SU-DHL-6 (cell line): ENCODE results near the gene PNPLA3.

Experiments
- H2AFZ ChIP-seq: fragments of 200-600 bp; sonication (generic); 2 replicates; pipeline ENCODE4 v1.6.1; 2014; ENCODE audit warnings: low read depth, mild to moderate bottlenecking, moderate library complexity, mixed read lengths, antibody characterized with exemption, low read length; ENCODE audit not compliant: severe bottlenecking
- H3F3A ChIP-seq: fragments of 200-600 bp; shearing (Covaris generic); 2 replicates; pipeline ENCODE4 v1.6.0; 2016; ENCODE audit warnings: antibody characterized with exemption, mild to moderate bottlenecking; ENCODE audit not compliant: insufficient read depth
- H3K27ac ChIP-seq: fragments of 200-600 bp; sonication (generic); 2 replicates; pipeline ENCODE4 v1.5.1; 2016; ENCODE audit warnings: low read depth, mild to moderate bottlenecking, low read length, moderate library complexity, mixed read lengths
- H3K27me3 ChIP-seq: fragments of 200-600 bp; sonication (generic), shearing (Covaris generic); 2 replicates; pipeline ENCODE4 v1.6.0; 2014; ENCODE audit warnings: mild to moderate bottlenecking, low read length
- H3K36me3 ChIP-seq: fragments of 200-600 bp; sonication (generic); 2 replicates; pipeline ENCODE4 v1.6.1; 2014; ENCODE audit warnings: mild to moderate bottlenecking, low read length, mixed read lengths
- H3K4me2 ChIP-seq: fragments of 300-600, 200-600 bp; shearing (Covaris generic), sonication (generic); 2 replicates; pipeline ENCODE4 v1.6.0; 2014; ENCODE audit warnings: low read length, low read depth, mild to moderate bottlenecking; ENCODE audit not compliant: poor library complexity, severe bottlenecking
- H3K4me3 ChIP-seq: fragments of 200-600 bp; sonication (generic); 2 replicates; pipeline ENCODE4 v1.5.1; 2014; ENCODE audit warnings: antibody characterized with exemption, low read length, mild to moderate bottlenecking, mixed read lengths; ENCODE audit not compliant: insufficient read depth, poor library complexity, severe bottlenecking
- H3K79me2 ChIP-seq: fragments of 200-600 bp; sonication (generic); 2 replicates; pipeline ENCODE4 v1.6.1; 2014; ENCODE audit warnings: mild to moderate bottlenecking, low read length, moderate library complexity; ENCODE audit not compliant: insufficient read depth
- H3K9ac ChIP-seq: fragments of 200-600 bp; sonication (generic); 2 replicates; pipeline ENCODE4 v1.7.0; 2014; ENCODE audit warnings: mild to moderate bottlenecking, low read length
- H3K9me2 ChIP-seq: fragments of 200-600 bp; sonication (generic); replicated peaks from 2 replicates; pipeline ENCODE4 v1.6.1; 2014; ENCODE audit warnings: low read length; ENCODE audit not compliant: insufficient read depth
- H3K9me3 ChIP-seq: fragments of 200-600 bp; sonication (generic); 2 replicates; pipeline ENCODE4 v1.6.1; 2014; ENCODE audit warnings: low read length, mixed read lengths; ENCODE audit not compliant: insufficient read depth
- H4K20me1 ChIP-seq: fragments of 200-600 bp; sonication (generic); 2 replicates; pipeline ENCODE4 v1.6.1; 2014; ENCODE audit warnings: low read depth, mild to moderate bottlenecking, antibody characterized with exemption, low read length, moderate library complexity, mixed read lengths
- CTCF ChIP-seq: fragments of 200-600 bp; sonication (generic); IDR thresholded peaks from one replicate; pipeline ENCODE4 v1.5.1; 2017; ENCODE audit warnings: antibody characterized with exemption, mild to moderate bottlenecking, low read length, moderate library complexity; ENCODE audit not compliant: insufficient read depth, poor library complexity, severe bottlenecking
- EZH2phosphoT487 ChIP-seq: fragments of 200-600 bp; sonication (generic), shearing (Covaris generic); conservative IDR thresholded peaks from 2 replicates; pipeline ENCODE4 v1.6.1; 2018; ENCODE audit warnings: mild to moderate bottlenecking, antibody characterized with exemption, low read length, moderate library complexity, mixed read lengths

PNPLA3 gene

GRCh38 chr22:43988116-43988820 is 64.7 kb downstream of the PNPLA3 start:
- H3K4me3 ChIP-seq = no peak overlapping the region
- no peaks in the 10 kb centered on the region for H3K27me3 ChIP-seq
- no peaks in the 10 kb centered on the region for H4K20me1 ChIP-seq
- H3K9me3 ChIP-seq = no peaks in the 10 kb centered on the region
- no peaks in the 10 kb centered on the region for H3K79me2 ChIP-seq
- no peak overlapping the region for H3K9ac ChIP-seq
- no peak overlapping the region for H3K4me2 ChIP-seq
- TF ChIP-seq CTCF (no peak), EZH2phosphoT487 (no peak)
- no peak overlapping the region for H3K27ac ChIP-seq
- peaks cover 5% of the 10 kb centered on the region; the same call in 1 of the 2 replicates for H3K36me3 ChIP-seq
- no peaks in the 10 kb centered on the region for H3F3A ChIP-seq
- H2AFZ ChIP-seq = no peak overlapping the region
- H3K9me2 ChIP-seq = no peaks in the 10 kb centered on the region

GRCh38 chr22:43988960-43989359 is 65.4 kb downstream of the PNPLA3 start:
- TF ChIP-seq EZH2phosphoT487 (no peak), CTCF (no peak)
- Histone ChIP-seq H3K36me3 (peaks cover 5% of the 10 kb centered on the region; the same call in 1 of the 2 replicates), H2AFZ (no peak overlapping the region), H3K27ac (no peak overlapping the region), H3K9me3 (no peaks in the 10 kb centered on the region), H3K4me2 (no peak overlapping the region), H3K27me3 (no peaks in the 10 kb centered on the region), H3F3A (no peaks in the 10 kb centered on the region), H3K9ac (no peak overlapping the region), H4K20me1 (no peaks in the 10 kb centered on the region), H3K79me2 (no peaks in the 10 kb centered on the region), H3K4me3 (no peak overlapping the region), H3K9me2 (no peaks in the 10 kb centered on the region)

- Histone ChIP-seq H3K36me3 (peaks cover 1% of the 10 kb centered on the region; the same call in 1 of the 2 replicates), H3K4me2 (no peak overlapping the region), H3K27ac (no peak overlapping the region), H3K79me2 (no peaks in the 10 kb centered on the region), H3K27me3 (no peaks in the 10 kb centered on the region), H3K9me3 (no peaks in the 10 kb centered on the region), H3K9ac (no peak overlapping the region), H4K20me1 (no peaks in the 10 kb centered on the region), H3F3A (no peaks in the 10 kb centered on the region), H2AFZ (no peak overlapping the region), H3K4me3 (no peak overlapping the region), H3K9me2 (no peaks in the 10 kb centered on the region)
- TF ChIP-seq EZH2phosphoT487 (no peak), CTCF (no peak)
Observed at GRCh38 chr22:43990044-43990443, 66.4 kb downstream of the PNPLA3 start.
